WI38 (cell line): ENCODE data around the gene ANKRD24.

ENCODE experiments used
- H3K4me3 ChIP-seq: 2 replicates; pipeline ENCODE4 v1.5.1; 2011; ENCODE audit warnings: low read depth, mild to moderate bottlenecking, control low read depth, low read length
- TF ChIP-seq, protein P1 (sequence below): IDR thresholded peaks from 2 replicates; pipeline ENCODE4 v1.5.1; 2012; ENCODE audit warnings: low read depth, mild to moderate bottlenecking, control low read depth, low read length

Gene ANKRD24

DNA sequence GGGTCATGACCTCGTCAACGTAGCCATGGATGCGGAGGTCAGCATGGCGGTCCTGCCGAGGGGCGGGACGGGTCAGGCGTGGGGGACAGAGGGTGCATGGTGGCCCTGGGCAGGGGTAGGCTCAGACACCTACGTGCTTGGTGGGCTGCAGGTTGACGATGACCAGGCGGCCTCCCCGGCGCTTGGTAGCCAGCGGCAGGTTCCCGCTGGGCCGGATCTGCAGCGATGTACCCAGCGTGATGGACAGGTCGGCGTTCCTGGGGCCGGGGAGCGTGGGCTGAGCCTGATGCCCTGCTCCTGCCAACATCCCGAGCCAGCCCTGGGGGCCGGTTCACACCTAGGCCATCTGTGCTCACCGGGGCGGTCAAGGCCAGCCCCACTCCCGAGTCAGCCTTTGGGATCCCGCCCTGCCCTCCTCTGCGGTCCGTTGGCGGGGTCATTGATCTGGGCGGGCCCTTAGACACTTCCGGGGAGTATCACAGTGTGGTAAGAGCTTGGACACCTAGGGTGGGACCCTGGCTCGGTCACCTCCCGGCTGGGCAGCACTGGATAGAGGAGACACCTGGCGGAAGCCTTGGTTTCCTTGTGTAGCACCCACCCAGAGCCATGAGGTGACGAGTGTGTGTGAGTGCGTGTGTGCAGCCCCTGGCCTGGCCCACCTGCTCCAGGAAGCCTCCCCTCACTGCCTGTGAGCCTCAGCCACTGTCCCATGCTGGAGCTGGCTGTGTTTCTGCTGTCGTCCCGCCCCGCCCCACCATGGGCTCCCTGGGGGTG lies 7.4 kb upstream of the ANKRD24 start:
- no peak overlapping the region for H3K4me3 ChIP-seq
- TF ChIP-seq, protein P1, sequence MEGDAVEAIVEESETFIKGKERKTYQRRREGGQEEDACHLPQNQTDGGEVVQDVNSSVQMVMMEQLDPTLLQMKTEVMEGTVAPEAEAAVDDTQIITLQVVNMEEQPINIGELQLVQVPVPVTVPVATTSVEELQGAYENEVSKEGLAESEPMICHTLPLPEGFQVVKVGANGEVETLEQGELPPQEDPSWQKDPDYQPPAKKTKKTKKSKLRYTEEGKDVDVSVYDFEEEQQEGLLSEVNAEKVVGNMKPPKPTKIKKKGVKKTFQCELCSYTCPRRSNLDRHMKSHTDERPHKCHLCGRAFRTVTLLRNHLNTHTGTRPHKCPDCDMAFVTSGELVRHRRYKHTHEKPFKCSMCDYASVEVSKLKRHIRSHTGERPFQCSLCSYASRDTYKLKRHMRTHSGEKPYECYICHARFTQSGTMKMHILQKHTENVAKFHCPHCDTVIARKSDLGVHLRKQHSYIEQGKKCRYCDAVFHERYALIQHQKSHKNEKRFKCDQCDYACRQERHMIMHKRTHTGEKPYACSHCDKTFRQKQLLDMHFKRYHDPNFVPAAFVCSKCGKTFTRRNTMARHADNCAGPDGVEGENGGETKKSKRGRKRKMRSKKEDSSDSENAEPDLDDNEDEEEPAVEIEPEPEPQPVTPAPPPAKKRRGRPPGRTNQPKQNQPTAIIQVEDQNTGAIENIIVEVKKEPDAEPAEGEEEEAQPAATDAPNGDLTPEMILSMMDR: no peak

- no peak overlapping the region for H3K4me3 ChIP-seq
- TF ChIP-seq, protein P1: no peak
These were observed 6.9 kb upstream of the ANKRD24 start for GRCh38 chr19:4175669-4175931.

DNA sequence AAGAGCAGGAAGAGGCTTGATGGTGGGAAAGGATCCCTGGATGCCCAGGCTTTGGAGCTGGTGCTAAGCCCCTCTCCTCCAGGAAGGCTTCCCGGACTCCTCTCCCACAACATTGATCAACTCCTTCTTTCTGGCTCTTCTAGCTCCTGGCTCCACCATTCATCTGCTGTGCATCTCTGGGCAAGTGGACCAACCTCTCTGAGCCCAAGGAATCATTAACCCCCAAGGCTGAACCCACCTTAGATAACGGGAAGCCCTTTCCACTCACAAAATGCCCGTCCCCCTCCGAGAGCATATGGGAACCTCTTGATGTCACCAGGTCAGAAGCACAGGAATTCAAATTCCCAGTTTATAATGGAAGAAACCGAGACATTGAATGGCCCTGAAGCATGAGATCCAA lies 5.3 kb upstream of the ANKRD24 start:
- TF ChIP-seq, protein P1: no peak
- H3K4me3 ChIP-seq: no peak overlapping the region

- TF ChIP-seq, protein P1: no peak
- H3K4me3 ChIP-seq: no peak overlapping the region
These were observed 3.5 kb upstream of the ANKRD24 start for GRCh38 chr19:4178990-4179389.

- TF ChIP-seq, protein P1: no peak
- H3K4me3 ChIP-seq: peak overlapping the region; percentile 96
These were observed 1.4 kb upstream of the ANKRD24 start for GRCh38 chr19:4181053-4181508.

DNA sequence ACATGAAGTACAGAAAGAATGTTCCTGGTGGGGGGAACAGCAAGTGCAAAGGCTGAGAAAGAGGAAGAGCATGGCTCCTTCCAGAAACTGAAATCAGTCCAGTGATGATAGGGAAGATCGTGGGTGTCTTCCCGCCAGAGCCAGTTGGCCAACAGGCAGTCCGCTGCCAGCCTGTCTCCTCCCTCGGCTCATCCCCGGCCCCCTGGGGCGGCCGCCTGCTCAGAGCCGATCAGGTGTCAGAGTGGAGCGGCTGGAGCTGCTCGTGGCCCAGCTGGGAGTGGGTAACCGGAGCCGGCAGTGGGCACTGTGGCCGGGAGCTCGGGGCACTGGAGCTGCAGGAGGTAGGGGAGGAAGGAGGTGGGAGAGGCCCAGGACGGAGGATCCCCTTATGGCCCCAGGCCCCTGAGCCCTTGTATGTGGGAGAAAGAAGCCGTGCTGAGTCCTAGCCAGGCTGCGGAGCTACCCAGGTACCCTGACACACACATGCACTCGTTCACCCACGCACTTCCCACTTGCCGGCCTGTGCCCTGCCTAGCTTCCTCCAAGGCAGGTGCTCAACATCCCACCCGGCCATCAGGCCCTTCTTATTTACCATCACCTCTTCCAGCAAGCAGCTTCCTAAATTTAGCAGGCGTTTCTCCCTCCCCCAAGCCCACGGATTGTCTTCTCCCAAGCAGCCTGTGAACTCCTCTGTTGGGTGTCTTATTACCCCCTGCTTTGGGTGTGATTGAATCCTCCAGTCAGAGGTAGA lies 1.7 kb downstream of the ANKRD24 start:
- H3K4me3 ChIP-seq: no peak overlapping the region
- TF ChIP-seq, protein P1: no peak

DNA sequence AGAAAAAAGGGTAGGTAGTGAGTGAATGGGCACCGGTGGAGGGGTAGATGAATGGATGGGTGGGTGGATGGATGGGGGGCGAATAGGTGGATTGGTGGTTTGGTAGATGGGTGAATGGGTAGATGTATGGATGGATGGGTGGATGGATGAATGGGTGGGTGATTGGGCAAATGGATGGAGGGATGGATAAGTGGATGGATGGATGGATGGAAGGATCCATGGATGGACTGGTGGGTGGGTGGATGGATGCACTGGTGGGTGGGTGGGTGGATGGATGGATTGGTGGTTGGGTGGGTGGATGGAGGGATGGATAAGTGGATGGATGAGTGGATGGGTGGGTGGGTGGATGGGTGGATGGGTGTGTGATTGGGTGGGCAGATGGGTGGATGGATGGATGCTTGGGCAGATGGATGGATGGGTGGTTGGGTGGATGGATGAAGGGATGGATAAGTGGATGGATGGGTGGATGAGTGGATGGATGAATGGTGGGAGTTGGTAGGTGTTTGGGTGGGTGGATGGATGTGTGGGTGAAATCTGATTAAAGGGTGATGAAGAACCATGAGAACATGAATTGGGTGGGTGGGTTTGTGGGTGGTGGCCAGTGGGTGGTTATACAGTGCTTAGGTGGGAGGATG lies 2.3 kb downstream of the ANKRD24 start:
- H3K4me3 ChIP-seq: no peak overlapping the region
- TF ChIP-seq, protein P1: no peak
